OCI-LY3 (cell line): ENCODE results near the gene TMEM231.

Experiments
- CTCF ChIP-seq: fragments of 200-600, 300-600 bp; sonication (generic); IDR thresholded peaks from 2 replicates; pipeline ENCODE4 v1.5.1; 2014; ENCODE audit warnings: antibody characterized with exemption, low read length, low read depth
- EZH2phosphoT487 ChIP-seq: fragments of 200-600 bp; shearing (Covaris generic); IDR thresholded peaks from 2 replicates; pipeline ENCODE4 v1.6.1; 2018; ENCODE audit warnings: antibody characterized with exemption, mixed run types, low read depth

DNA sequence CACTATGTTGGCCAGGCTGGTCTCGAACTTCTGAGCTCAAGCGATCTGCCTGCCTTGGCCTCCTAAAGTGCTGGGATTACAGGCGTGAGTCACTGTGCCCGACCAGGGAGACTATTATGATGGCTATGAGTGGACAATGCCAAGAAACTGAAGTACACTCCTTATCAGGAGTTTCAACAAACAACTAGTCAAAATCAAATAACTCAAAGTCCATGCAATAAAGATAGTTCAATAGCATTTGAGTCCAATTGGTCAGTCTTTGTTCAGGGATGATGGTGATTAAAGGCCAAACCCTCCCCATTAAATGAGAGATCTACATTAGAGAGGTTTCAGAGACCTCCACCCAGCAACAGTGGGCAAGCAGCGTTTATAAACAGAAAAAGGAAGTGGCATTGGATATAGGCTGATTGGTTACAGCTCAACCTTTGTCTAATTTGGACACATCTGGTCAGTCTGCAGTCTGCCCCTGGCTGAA, 28.2 kb downstream of the TMEM231 start:
- no peak for TF ChIP-seq CTCF
- no peak for TF ChIP-seq EZH2phosphoT487
